Kidney epithelial cell (primary cell): Measurements from ENCODE around the gene HDAC7. TPM values are rescaled to one million over a fixed set of nuclear protein-coding genes. Genes with fewer than 3 reads are reported as not detected.

Source experiments
- DNase-seq: peaks from one replicate; pipeline ENCODE4 v3.0.0-alpha.2; 2010; ENCODE audit warnings: low read depth
- H3K27me3 ChIP-seq: 2 replicates; pipeline ENCODE4 v1.6.0; 2011; ENCODE audit warnings: low read length; ENCODE audit not compliant: control insufficient read depth, insufficient read depth
- H3K36me3 ChIP-seq: 2 replicates; pipeline ENCODE4 v1.5.1; 2011; ENCODE audit warnings: low read length; ENCODE audit not compliant: control insufficient read depth, insufficient read depth
- H3K4me3 ChIP-seq: 2 replicates; pipeline ENCODE4 v1.5.1; 2011; ENCODE audit warnings: low read depth, mild to moderate bottlenecking, control low read depth, low read length
- total RNA-seq: library from RNA; depleted of rRNA; stranded (reverse); fragments of >200 nt; gene quantifications from 2 replicates; pipeline ENCODE4 v1.2.3, GENCODE V29; 2015
- TF ChIP-seq, protein P1 (sequence below): IDR thresholded peaks from 2 replicates; pipeline ENCODE4 v1.5.1; 2011; ENCODE audit warnings: mild to moderate bottlenecking, moderate library complexity, low read length, control low read depth, inconsistent platforms; ENCODE audit not compliant: insufficient read depth, poor library complexity, severe bottlenecking

The HDAC7 gene
- total RNA-seq, 1 donor from 2014 or later = 52.1 TPM

DNA sequence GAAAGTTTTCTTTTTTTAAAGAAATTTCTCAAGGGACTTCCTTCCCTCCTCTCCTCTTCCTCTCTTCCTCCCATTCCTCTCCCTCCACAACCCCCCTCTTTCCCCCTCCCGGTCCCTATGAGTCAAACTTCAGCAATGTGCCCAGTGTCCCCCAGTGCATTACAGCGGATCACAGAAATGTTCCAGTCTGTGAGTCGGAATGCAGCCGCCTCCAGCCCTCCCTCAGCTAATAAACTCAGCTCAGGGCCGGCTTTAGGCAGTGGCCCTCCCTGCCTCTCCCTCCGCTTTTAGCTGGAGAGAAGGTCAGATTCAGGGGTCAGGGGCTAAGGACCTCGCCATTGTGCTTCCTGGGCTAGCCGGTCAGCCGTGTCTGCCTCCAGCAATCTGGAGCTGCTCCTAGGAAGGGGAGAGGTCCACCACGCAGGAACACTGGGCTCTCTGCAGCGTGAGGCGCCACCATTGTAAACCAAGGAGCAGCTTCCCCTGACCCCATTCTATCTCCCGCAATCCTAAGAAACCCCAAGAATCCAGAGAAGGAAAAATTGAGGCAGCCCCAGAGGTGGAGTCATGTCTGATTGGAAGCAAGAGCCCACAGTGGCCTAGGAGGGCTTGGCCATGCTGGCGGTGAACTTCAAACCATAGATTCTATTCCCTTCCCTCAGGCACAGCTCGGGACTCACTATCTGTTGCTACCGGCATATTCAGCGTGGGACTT is 1.1 kb upstream of the HDAC7 start:
- Histone ChIP-seq H3K4me3 (peak overlapping the region; percentile 78), H3K27me3 (no peaks in the 10 kb centered on the region), H3K36me3 (no peaks in the 10 kb centered on the region)
- peak; percentile 87 for DNase-seq
- TF ChIP-seq, protein P1, sequence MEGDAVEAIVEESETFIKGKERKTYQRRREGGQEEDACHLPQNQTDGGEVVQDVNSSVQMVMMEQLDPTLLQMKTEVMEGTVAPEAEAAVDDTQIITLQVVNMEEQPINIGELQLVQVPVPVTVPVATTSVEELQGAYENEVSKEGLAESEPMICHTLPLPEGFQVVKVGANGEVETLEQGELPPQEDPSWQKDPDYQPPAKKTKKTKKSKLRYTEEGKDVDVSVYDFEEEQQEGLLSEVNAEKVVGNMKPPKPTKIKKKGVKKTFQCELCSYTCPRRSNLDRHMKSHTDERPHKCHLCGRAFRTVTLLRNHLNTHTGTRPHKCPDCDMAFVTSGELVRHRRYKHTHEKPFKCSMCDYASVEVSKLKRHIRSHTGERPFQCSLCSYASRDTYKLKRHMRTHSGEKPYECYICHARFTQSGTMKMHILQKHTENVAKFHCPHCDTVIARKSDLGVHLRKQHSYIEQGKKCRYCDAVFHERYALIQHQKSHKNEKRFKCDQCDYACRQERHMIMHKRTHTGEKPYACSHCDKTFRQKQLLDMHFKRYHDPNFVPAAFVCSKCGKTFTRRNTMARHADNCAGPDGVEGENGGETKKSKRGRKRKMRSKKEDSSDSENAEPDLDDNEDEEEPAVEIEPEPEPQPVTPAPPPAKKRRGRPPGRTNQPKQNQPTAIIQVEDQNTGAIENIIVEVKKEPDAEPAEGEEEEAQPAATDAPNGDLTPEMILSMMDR = no peak

DNA sequence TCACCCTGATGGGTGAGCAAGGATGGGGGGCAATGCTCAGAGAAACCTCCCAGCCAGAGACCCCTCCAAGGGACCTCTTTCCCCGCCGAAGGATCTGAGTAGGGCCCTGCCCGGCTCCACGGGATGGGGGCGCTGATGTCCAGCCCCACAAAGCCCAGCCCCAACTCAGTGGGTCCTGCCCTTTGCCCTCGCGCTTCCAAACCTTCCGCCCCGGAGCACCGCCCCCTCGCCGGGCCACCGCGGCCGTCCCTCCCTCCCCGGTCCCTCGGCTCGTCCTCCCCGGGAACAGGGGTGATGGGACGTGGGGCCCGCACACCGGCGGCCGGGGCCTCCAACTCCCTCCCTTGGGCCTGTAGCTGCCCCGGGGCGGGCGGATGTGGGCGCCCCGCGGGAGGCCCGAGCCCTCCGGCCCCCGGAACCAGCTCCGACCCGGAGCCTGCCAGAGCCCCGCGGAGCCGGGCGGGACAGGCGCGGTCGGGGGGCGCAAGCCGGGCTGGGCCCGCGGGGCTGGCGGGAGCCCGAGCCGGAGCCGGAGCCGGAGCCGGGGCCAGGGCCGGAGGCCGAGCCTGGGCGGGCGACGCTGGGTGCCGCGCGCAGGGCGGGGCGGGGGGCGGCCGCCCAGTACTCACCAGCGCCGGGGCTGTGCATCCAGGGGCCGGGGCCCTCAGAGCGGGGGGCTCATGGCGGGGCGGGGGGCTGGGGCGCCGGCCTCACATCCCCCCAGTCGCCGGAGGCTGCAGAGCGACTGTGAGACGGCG is 386 bp downstream of the HDAC7 start:
- Histone ChIP-seq H3K27me3 (no peaks in the 10 kb centered on the region), H3K36me3 (no peaks in the 10 kb centered on the region), H3K4me3 (peak overlapping the region; percentile 78)
- TF ChIP-seq, protein P1 = peak; percentile 32
- DNase-seq = no peak

DNA sequence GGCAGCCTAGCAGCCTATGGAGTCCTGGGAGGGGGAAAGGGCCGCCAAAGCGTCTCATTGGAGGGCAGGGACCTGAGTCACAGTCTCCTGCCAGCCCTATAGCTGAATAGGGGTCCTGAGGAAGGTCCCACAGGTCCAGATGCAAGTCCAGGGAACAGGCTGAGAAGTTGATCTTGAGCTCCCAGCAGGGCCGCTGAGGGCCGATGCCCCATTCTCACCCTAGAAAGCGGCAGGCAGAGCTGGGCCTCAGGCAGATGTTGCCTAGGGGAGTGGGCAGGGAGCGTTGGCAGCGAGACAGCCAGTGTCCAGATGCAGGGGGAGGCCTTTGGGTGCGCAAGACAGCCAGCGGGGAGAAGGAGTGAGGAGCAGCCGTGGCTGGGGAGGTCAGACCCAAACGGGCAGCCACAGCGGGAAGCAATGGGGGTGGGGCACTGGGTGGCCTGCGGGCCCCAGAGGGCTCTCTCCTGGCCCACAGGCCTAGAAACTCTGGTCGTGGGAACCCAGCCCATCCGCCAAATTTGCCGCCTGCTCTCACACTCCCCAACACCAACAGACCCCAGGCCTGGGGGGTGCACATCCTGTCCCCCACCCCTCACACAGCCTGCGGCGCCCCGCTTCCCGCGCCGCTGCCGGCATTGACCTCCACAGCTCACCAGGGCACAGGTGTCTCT is 1.1 kb downstream of the HDAC7 start:
- no peaks in the 10 kb centered on the region for H3K36me3 ChIP-seq
- no peaks in the 10 kb centered on the region for H3K27me3 ChIP-seq
- H3K4me3 ChIP-seq = peak overlapping the region; percentile 78
- DNase-seq = no peak
- TF ChIP-seq, protein P1 = no peak

DNA sequence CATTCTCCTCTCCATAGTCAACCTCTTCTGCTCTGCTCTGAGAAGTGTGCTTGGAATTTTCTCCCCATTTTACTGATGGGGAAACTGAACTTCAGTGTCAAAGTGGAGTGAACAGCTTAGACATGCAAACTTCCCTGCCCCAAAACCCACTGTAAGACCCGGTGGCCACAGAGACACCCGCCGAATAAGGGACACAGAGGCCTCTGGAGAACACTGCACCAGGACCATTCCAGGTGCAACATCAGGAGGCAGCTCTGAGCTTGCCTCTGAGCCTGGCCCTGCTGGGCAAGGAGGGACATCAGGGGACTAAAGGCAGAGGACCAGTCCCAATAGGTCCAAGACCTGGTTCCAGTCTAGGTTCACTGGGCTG is 1.7 kb downstream of the HDAC7 start:
- Histone ChIP-seq H3K36me3 (no peaks in the 10 kb centered on the region), H3K4me3 (no peak overlapping the region), H3K27me3 (no peaks in the 10 kb centered on the region)
- DNase-seq = no peak
- TF ChIP-seq, protein P1 = no peak

DNA sequence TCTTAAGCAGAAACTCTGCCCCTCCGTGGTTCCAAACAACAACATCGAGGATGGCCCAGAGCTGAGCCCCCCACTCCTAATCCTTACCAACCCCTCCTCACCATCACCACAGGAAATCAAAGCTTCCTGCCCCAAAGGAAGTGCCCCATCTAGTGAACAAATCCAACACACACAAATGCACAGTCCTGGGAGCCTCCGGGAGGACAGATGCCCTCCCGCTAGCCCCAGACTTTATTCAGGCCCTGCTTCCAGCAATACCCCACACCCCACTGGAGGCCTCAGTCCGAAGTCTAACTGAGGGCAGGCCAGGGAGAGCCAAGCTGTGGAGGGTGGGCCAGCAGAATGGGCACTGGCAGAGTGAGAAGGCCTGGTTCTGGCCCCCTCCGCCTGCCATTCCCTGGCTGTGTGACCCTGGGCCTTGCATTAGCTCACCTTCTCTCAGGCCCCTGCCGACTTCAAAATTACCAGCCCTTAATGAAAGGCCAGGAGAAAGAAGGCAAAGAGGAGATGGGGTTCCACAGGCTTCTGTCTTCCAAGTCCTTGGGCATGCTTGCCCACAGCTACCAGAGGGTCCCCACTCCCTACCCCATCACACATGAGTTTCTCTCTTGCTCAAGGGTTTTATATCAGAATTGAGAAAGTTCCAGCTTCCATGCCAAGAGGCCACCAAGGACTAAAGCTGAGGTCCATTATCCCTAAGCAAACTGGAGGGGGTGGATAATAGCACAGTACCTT is 2.3 kb downstream of the HDAC7 start:
- H3K4me3 ChIP-seq = no peak overlapping the region
- TF ChIP-seq, protein P1 = peak; percentile 28
- no peak for DNase-seq

More for the DNA sequence above, 2.3 kb downstream of the HDAC7 start:
- H3K27me3 ChIP-seq = no peaks in the 10 kb centered on the region
- no peaks in the 10 kb centered on the region for H3K36me3 ChIP-seq
